Measurements from ENCODE around the gene SLC6A20.

SLC6A20 gene

DNA sequence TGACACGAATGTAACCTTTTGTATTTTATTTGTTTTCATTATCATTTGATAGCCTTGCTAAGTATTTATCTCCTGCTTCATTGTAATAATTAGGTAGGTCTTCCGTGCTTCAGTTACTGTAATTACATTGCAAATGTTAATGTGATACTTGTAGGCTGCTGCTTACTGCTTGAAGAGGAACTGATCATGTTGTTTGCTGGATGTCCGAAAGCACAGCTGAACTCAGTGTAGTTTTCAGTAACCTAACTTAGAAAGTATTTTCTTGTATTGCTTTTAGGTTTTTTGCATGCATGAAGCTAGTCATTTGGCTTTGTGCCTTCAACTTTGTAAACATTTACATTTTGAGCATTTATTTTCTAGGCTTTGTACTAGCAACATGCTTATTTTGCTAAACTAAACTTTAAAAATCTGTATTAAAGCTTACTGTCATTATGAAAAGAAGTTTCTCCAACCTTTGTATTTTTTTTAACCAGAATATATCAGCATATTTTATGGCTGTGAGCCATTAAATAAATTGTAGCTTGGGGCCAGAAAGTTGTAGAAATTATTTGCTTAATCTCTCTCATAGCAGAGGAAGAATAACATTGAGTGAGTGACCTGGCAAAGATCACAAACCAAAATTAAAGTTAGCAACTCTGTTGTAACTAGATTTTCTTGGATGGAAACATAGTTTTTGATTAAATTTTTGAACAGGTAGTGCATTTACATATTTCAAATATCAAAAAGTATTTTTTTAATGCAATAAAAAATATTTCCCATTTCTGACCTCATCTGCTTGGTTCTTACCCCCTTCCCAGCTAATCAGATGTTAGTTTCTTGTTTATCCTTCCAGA lies 76.5 kb downstream of the SLC6A20 start:
- DNase-seq (ENCODE audit: low read depth in 3 of 3), result no peak

DNA sequence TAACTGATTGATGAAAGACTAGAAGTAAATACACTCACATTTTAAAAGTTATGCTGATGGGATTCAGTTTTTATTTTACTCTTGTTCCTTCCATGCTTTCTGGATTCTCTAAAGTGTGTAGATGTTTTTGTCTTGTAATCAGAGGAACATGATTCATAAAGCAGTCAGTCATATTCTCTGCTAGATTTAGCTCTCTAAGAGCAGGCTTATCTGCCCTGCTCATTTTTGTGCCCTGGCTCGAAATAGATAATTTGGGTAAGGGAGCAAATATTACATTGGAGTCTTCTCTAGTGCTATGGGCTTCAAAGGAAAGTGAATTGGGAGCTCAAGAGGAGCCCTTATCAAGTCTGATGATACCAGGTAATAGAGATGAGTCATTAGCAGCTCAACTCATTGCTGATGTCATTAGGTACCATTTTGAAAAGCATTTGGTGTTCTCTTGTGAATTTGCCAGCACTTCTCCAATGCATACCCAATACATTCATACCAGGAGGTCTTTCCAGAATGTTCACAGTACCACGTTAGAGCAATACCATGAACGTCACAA lies 79.5 kb downstream of the SLC6A20 start:
- DNase-seq (ENCODE audit: low read depth in 3 of 3), result no peak

DNA sequence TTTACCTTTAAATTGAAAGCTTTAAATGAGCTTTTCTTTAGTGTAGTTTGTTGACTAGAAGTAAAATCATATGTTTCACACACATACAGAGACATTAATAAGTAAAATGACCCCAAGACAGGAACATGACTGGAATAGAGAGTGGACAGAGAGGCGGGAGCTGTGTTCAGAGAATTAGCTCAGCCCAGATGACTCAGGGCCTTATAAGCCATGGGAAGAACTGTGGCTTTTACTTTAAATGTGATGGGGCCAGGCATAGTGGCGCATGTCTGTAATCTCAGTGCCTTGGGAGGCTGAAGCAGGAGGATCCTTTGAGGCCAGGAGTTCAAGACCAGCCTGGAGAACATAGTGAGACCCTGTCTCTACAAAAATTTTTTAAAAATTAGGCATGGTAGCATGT lies 80.4 kb downstream of the SLC6A20 start:
- no peak for DNase-seq (ENCODE audit: low read depth in 3 of 3)

DNA sequence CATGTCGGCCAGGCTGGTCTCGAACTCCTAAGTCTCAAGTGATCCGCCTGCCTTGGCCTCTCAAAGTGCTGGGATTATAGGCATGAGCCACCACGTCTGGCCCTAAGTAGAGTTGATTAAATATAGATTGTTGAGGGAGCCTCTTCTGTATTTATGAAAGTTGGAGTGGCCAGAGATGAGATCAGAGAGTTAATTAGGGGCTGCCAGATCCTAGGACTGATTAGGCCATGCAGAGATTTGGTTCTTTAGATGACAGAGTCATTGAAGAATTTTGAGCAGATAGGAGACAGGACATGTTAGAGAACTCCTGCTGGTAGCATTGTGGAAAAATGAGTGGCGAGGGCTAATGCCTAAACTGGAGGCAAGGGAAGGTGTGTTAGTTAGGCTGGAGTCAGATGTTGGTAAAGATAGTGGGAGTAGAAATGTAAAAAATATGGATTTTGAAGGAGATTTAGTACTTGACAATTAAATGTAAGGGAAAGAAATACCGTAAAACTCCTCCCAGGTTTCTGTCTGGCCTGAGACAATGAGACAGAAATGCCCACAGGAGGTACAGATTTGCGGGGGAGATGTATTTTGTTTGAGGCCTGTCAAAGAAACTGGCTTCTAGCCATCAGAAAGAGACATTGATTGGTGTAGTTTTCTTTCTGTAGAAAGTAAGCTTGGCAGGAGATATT lies 83.8 kb downstream of the SLC6A20 start:
- DNase-seq (ENCODE audit: low read depth in 3 of 3), result no peak

DNA sequence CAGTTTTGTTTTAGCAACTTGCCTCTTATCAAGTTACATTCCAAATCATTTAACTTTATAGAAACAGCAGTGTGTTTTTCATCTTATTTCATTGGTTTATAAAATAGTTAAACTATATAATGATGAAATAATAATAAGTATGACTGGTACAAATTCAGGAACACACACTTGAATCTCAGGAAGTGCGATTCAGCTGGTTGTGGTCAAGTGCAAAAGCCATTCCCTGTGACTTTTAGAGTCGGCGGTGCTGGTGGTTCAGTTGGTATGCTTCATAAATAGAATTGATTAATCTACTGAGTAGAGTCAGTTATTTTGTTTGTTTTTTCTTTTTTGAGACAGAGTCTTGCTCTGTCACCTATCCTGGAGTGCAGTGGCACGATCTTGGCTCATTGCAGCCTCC lies 84.4 kb downstream of the SLC6A20 start:
- no peak for DNase-seq (ENCODE audit: low read depth in 3 of 3)

DNA sequence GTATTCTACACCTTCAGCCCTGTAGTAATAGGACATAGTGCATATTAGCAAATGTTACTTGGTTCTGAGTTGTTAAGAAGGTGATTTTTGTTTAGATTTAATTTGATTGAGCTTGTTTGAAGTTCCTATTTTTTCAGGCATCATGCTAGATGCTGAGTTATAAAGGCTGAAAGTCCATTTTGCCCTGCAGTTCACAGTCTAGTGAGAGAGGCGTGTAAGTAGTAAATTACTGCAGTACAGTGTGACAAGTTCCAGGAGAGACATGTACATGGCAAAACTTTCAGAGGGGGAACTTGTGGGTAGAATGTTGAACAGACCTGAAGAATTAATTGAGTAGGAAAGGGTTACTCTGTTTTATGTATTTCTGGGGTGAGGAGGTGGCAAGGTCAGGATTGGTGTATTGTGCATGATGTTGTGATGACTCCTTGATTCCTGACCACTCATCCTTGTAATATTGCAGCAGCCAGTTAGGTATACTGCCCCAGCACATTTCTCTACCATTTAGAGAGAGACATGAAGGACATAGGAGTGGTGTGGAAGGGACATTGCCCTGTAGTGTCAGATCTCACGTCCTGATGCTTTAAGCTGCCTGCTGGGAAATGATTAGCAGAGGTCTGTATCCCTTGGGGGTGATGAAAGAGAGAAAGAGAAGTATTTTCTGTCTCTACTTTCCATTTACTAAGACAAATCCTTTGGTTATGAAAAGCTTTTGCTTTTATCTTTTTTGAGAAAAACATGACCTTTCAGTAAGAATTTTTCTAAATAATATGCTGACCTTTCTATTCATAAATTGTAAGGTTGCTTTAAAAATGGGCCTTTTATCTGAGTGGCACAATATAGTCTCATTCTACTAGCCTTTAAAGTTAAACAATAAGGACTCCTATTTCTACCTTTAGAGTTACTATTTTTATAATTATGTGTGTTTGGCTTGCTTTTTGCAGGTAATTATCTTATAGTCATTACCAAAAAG lies 90.2 kb downstream of the SLC6A20 start:
- DNase-seq (ENCODE audit: low read depth in 3 of 3), result no peak

All from stimulated activated CD4-positive, alpha-beta T cell treated with anti-CD3 and anti-CD28 coated beads, TNF-alpha, amount 100 ng/mL, for 4 hours (primary cell).